Activated naive CD8-positive, alpha-beta T cell treated with anti-CD3 and anti-CD28 coated beads, Interleukin-2, amount 50 U/mL, for 16 hours (primary cell): ENCODE results near the gene RNF17.

Experiments
- DNase-seq: peaks from one replicate; pipeline ENCODE4 v3.0.0-alpha.2; 2020; ENCODE audit warnings: low read depth, low spot score

The RNF17 gene

DNA sequence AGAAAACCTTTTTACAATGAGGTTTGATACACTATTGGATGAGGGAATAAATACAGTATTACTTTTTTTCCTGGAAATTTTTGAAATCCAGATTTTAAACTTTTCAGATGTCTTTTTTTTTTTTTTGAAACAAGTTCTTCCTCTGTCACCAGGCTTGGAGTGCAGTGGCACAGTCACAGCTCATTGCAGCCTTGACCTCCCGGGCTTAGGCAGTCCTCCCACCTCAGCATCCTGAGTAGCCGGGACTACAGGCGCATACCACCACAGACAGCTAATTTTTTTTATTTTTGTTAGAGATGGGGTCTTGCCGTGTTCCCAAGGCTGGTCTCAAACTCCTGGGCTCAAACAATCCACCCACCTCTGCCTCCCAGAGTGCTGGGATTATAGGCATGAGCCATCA is 96.8 kb downstream of the RNF17 start:
- no peak for DNase-seq

GRCh38 chr13:24861617-24862362 is 97.8 kb downstream of the RNF17 start:
- DNase-seq = no peak

GRCh38 chr13:24863748-24864540 is 100.0 kb downstream of the RNF17 start:
- no peak for DNase-seq

GRCh38 chr13:24864579-24864978 is 100.6 kb downstream of the RNF17 start:
- DNase-seq = no peak

DNA sequence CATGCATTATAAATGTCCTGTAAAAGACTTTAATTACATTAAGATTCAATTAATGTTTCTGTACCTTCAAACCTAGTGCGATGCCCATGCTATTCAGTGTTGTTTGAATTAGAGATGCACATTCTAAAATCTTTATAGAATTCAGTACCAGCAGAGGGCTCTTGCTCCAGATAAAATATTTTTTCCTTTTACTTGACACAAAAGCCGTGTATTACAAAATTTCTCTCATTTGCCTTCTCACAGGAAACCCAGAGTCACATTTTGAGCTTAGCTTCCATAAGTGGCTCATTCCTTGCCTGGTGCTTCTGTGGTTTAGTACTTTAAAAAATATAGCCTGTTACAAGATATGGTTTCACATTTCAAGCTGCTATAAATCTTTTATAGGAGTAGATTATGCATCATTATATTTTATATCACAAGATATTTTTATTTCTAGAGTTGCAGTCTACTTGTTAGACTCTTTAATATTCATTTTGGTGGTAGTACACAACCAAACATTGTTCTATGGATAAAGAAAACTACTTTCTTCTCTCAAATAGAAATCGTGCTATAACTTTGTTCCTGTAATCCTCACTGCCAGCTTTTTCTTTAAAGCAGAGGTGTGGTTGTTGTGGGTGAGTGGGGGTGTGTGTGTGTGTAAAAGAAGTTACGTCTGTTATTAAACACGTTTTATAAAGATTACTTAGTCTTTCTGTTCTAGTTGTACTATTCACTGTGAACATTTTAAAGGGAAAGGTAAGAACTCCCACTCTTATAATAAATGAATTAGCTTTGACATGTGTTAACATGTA is 101.4 kb downstream of the RNF17 start:
- no peak for DNase-seq

DNA sequence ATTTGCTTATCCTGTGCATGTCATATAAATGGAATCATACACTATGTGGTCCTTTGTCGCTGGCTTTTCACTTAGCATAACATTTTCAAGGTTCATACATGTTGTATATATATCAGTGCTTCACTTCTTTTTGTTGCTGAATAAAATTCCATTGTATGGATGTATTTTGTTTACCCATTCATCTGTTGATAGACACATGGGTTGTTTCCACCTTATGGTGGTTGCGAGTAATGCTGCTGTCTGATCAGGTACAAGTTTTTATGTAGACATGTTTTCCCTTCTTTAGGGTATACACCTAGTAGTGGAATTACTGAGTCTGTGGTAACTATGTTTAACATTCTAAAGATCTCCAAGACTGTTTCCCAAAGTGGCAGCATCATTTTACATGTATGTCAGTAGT is 102.5 kb downstream of the RNF17 start:
- DNase-seq = no peak

DNA sequence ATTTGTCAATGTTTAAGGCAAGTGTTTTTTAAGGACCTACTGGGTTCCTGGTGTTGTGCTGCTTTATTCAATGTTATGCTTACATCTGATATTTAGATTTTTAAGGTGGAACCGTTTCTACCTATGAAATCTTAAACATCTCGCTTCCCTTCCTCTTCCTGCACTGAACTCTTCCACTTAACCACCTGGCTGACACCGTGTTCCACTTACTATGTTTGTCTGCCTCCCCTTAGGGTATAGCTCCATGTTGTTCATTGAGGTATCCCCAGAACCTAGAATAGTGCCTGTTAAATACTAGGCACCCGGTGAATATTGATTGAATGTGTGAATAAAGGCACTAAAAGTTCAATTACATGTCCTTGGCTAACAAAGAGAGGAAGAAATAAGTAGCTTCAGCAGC is 104.9 kb downstream of the RNF17 start:
- DNase-seq = no peak

GRCh38 chr13:24870380-24870760 is 106.4 kb downstream of the RNF17 start:
- no peak for DNase-seq

- DNase-seq = no peak
Measured at GRCh38 chr13:24875566-24875965, 111.6 kb downstream of the RNF17 start.

DNA sequence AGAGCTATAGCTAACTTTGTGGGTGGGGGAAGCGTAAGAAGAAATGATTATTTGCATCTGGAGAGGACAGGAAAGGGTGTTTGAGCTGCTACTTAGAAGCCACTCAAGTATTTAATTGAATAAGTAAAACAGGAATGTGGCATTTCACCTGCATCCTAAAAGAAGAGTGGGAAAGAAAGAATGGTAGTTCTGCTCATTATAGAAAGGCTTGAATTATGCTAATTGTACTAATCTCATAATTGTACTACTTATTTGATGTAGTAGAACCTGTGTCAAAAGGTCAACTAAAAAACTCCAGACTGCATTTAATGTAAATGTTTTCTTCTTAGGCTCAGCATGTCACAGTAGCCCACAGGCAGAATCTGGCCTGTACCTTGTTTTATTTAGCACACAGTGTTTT is 113.6 kb downstream of the RNF17 start:
- DNase-seq = no peak

- DNase-seq = no peak
Measured at GRCh38 chr13:24878340-24878739, 114.4 kb downstream of the RNF17 start.

DNA sequence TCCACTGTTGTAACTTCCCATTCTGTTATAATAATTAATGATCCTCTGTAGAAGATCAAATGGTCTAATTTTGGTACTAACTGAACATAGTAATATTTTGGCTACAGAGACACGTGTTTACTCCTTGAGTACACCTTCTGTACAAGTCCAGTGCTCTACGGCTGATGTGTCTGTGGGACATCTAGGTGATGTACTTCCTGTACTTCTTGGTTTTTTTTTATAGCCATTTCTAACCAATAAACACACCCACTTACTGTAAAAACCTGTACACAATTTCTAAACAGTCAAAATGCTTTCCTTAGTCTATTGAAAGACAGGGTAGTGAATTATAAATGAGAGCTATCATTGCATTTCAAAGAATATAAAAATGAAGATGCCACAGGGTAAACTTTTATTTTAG is 118.7 kb downstream of the RNF17 start:
- DNase-seq = no peak

GRCh38 chr13:24887759-24888158 is 123.8 kb downstream of the RNF17 start:
- DNase-seq = no peak

GRCh38 chr13:24888291-24888931 is 124.4 kb downstream of the RNF17 start:
- DNase-seq = no peak

GRCh38 chr13:24890256-24890655 is 126.3 kb downstream of the RNF17 start:
- no peak for DNase-seq

DNA sequence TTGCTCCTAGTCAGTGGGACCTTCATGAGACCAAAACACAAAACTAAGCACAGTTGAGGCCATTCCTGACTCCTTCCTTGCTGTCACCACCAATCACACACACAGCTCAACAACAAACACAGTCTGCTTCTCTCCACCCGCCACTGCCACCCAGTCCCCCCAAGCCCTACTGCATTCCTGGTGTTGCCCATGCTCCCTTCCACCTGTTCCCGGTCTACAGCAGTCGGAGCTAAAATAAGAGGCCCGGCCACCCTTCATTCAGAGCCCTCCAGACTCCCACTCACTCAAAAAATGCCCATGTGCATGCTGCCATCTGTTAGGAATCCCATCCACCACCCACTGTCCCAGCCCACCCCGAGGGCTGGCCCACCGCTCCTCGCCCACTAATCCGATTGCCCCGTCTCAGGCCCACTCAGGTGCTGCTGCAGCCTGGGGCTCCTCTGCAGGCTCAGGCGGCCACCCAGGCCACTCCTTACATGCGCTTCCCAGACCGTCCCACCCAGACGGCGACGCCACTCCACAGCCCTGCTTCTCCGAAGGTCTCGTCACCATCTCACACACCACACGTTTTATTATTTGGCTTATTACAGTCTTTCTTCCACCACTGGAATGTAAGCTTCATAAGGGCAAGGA is 127.6 kb downstream of the RNF17 start:
- DNase-seq = no peak

- no peak for DNase-seq
Measured at GRCh38 chr13:24892829-24893228, 128.9 kb downstream of the RNF17 start.

DNA sequence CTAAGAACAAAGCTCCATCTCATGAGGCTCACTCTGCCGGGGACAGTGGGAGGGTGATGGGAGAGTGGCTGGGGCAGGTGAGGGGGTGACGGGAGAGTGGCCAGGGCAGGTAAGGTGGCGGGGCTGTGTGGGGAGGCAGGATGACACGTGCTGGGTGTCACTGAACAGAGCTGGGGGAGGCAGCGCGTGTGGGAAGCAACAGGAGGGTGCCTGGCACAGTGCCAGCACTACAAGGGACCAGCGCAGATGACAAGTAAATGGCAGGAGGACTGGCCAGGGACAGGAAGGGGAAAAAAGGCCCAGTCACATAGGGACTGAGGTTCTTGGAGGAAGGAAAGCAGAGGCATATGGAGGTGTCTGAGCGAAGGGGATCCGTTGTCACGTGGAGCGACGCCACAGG is 129.9 kb downstream of the RNF17 start:
- DNase-seq = no peak

DNA sequence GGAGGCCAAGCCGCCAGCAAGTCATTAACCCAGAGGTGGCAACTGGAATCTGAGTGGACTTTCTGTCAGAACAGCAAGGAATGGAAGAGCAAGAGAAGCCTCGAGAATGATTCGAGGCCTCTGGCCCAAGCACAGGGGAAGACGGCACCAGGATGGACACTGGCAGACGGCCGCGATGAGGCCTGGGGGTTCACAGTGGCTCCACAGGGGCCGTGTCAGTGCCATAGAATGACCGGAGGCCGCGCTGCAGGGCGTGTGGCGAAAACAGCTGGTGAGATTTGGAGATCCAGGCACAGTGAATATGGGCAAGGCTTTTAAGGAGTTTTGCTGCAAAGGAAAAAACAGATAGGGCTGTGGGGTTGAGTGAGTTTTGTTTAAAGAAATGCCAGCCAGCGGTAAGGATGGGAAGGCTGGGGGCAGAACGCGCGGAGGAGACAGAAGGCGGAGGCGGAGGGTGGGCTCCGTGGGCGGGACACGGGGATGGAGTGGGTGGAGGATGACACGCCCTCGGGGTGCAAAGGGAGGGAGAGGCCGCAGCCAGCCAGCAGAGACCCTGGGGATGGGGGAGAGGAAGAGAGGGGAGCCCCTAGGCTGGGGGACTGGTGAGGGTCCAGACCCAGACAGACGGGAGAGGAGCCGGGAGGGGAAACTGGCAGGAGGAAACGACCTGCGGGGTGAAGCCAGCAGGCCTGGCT is 130.5 kb downstream of the RNF17 start:
- no peak for DNase-seq

DNA sequence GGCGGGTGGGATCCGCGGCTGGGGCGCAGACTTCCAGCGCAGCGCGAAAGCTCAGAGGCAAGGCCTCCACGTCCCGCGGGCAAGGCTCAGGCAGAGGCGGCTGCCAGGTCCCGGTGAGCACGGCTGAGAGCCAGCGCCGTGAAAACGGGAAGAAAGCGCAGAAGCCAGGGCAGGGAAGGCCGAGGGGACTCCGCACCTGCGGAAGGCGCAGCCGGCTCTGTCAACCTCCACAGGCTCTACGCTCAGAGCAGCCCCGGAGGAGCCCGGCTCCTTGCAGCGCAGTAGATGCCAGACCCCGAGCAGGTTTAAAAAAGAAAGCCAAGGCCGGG is 131.0 kb downstream of the RNF17 start:
- DNase-seq = no peak

DNA sequence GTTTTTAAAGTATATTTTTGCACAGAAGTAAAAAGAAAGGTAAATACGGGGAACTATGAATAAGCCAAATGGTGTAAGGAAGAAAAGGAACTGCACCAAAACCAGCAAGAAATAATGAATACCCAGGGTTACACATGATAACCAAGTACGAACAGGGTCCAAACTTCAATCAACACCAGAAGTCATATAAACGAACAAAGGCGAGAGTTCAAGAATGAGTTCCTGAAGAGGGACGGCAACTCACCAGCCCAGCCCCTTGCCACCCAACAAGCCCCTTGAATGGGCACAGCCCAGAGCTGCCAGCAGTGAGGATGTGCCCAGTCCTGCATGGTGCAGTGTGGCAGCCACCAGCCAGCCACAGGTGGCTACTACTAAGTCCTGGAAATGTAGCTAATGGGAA is 132.1 kb downstream of the RNF17 start:
- no peak for DNase-seq
